Left forelimb (tissue), 1 donor: ENCODE measurements around the gene SLC40A1.
"Not testable (repeated sequence)": the region's sequence is repeated elsewhere in the genome, so short reads cannot be mapped to it uniquely, and the experiment has no call there.

Source experiments
- DNase-seq: peaks from one replicate; pipeline ENCODE4 v3.0.0-alpha.2; 2018; ENCODE audit warnings: low spot score

SLC40A1 gene

GRCh38 chr2:189580658-189581353 is at the start of gene SLC40A1:
Gene SLC40A1 (minus strand): TSS chr2:189580786. CDS start chr2:189580460, 326 bp downstream.
- DNase-seq, result peak; percentile 91

- DNase-seq, result no peak
Observed at GRCh38 chr2:189629531-189630453, 49.2 kb upstream of the SLC40A1 start.

- no peak for DNase-seq
Observed at GRCh38 chr2:189628817-189629530, 48.4 kb upstream of the SLC40A1 start.

GRCh38 chr2:189627789-189628188 is 47.2 kb upstream of the SLC40A1 start:
- no peak for DNase-seq

GRCh38 chr2:189625636-189626035 is 45.0 kb upstream of the SLC40A1 start:
- DNase-seq, result no peak

- no peak for DNase-seq
Observed at GRCh38 chr2:189624648-189625355, 44.2 kb upstream of the SLC40A1 start.

GRCh38 chr2:189623049-189623448 is 42.5 kb upstream of the SLC40A1 start:
- DNase-seq, result no peak

GRCh38 chr2:189621781-189622180 is 41.2 kb upstream of the SLC40A1 start:
- DNase-seq, result no peak

- DNase-seq, result no peak
Observed at GRCh38 chr2:189618197-189618596, 37.6 kb upstream of the SLC40A1 start.

- DNase-seq, result no peak
Observed at GRCh38 chr2:189614585-189614984, 34.0 kb upstream of the SLC40A1 start.

- DNase-seq, result no peak
Observed at GRCh38 chr2:189613650-189614420, 33.2 kb upstream of the SLC40A1 start.

- DNase-seq, result no peak
Observed at GRCh38 chr2:189613077-189613636, 32.6 kb upstream of the SLC40A1 start.

GRCh38 chr2:189610700-189611099 is 30.1 kb upstream of the SLC40A1 start:
- DNase-seq, result no peak

GRCh38 chr2:189609853-189610252 is 29.3 kb upstream of the SLC40A1 start:
- no peak for DNase-seq

- no peak for DNase-seq
Observed at GRCh38 chr2:189609423-189609816, 28.8 kb upstream of the SLC40A1 start.

GRCh38 chr2:189608795-189609422 is 28.3 kb upstream of the SLC40A1 start:
- DNase-seq, result no peak

GRCh38 chr2:189608170-189608569 is 27.6 kb upstream of the SLC40A1 start:
- no peak for DNase-seq

- DNase-seq, result no peak
Observed at GRCh38 chr2:189602233-189602632, 21.6 kb upstream of the SLC40A1 start.

GRCh38 chr2:189601652-189602051 is 21.1 kb upstream of the SLC40A1 start:
- not testable (repeated sequence) for DNase-seq

- no peak for DNase-seq
Observed at GRCh38 chr2:189601043-189601442, 20.5 kb upstream of the SLC40A1 start.
